GM10266 (cell line): ENCODE measurements around the gene KRT3.

ENCODE experiments used
- DNase-seq: peaks from one replicate; pipeline ENCODE4 v3.0.0; 2012; ENCODE audit errors: extremely low spot score
- CTCF ChIP-seq: IDR thresholded peaks from 2 replicates; pipeline ENCODE4 v1.5.1; 2012; ENCODE audit warnings: mild to moderate bottlenecking, low read depth; ENCODE audit not compliant: control insufficient read depth, insufficient read depth; ENCODE audit errors: missing control alignments

Gene KRT3

GRCh38 chr12:52795694-52796428 is at the start of gene KRT3:
TSS of gene KRT3 (minus strand) at chr12:52796117. CDS start at chr12:52796042, 75 bp downstream.
- no peak for DNase-seq
- no peak for TF ChIP-seq CTCF

- DNase-seq, result no peak
- no peak for TF ChIP-seq CTCF
Observed at GRCh38 chr12:52844386-52844785, 48.5 kb upstream of the KRT3 start.

DNA sequence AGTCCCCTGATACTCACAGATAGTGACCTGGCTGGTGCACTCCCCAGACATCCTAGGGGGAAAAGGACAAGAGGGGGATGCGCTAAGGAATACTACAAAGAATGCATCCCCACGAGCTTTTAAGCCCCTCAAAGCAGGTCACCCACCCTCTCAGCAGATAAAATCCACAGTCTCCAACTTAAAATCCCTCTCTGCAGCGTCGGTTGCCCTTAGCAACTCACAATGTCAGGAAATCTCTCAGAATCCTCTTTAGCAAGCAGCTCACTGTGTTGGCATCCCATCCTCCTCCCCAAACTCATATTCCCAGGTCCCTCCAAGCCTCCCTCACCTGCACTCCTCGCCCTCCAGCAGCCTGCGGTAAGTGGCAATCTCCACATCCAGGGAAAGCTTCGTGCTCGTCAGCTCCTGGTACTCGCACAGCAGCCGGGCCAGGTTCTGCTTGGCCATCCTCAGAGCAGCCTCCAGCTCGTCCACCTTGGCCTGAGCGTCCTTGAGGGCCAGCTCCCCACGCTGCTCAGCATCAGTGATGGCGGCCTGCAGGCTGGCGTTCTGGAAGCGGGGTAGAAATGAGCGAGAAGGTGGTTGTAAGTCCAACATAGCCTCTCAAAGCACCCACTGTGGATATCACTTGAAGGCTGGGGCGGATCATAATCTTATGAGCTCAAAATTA is 43.7 kb upstream of the KRT3 start:
- DNase-seq, result no peak
- no peak for TF ChIP-seq CTCF

DNA sequence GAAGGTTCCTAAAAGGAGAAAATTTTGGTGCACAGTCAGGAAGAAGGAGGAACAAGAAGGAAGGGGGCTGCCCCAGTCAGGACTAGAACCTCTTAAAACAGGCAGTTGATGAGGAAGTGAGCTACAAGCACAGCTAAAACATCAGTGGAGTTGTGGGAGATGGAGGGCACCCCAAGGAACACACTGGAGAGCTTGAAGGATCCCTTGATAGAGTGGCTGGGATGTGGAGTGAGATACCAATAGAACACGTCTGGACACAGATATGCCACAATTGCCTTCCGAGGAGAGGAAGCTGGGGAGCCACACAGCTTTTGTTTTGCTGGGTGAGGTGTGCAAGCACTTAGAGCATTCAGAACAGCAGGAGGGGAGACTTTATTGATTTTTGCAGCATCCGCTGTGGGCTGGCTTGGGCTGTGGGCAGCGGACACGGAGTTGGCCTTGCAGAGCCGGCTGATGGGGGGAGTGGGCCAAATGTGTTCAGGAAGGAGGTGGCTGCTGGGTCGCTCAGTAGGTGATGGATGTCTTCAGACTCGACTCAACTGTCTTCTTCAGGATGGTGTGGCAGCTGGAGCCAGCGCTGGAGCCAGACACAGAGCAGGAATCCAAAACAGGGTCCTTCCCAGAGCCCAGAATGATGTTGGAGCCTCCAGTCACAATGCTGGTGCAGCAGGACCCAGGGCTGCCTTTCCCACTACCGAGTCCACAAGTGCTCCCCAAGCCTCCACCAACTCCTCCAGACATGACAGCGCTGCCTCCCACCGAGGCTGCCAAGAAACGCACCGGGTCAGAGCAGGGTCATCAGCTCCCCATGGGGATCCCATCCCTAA is 42.9 kb upstream of the KRT3 start:
- no peak for TF ChIP-seq CTCF
- no peak for DNase-seq

DNA sequence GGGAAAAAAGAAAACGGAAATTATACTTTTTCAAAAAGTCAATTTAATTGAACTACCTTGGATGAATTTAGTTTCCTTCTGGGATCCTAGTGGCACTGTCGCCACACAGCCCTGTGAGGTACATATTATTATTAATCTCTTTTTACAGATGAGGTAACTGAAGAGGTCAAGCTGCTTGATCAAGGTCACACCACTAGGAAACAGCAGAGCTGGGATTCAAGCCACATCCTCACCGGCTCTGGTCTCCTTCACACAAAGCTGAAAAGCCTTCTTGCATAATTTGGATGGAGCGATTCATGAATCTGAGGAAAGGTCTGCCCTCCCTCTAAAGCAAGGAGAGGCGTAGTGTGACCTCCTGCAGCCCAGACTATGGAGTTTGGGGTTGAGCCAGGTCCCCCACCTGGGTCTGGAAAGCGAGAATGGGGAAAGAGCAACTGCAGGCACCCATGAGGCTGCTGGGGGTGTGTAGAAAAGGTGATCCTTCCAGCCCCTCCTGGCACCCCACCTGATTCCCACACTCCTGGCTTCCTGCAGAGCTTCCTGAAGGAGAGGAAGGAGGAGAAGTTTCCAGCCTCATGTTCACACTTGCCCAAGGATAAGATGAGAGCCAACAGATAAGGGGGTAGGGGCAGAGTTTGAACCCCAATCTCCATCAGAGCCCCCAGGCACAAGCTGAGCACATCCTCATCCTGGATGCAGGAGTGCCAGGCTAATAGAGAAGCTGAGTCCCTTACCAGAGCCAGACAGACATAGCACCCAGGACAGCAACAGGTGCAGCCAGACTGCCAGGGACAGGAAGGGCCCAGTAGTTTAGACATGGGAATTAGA is 42.1 kb upstream of the KRT3 start:
- DNase-seq, result no peak
- no peak for TF ChIP-seq CTCF

DNA sequence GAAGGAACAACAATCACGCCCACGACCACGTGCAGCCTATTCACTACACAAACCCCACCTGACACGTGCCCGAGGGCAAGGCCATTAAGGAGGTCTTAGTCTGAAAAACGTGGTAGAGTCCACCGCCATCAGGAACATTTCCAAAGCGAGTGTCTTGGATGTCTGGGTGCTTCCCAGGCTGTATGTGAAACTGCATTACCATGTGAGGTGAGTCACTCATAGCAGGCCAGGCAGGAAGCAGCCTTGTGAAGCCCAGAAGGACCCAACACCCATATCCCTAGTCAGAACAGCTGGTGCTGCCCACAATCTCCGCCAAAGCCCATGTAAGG is 41.5 kb upstream of the KRT3 start:
- TF ChIP-seq CTCF, result no peak
- DNase-seq, result no peak
